Right kidney (tissue), 1 donor: ENCODE data around the gene PHC2.

Experiments used
- DNase-seq: peaks from one replicate; pipeline ENCODE4 v3.0.0-alpha.2; 2016

The PHC2 gene

DNA sequence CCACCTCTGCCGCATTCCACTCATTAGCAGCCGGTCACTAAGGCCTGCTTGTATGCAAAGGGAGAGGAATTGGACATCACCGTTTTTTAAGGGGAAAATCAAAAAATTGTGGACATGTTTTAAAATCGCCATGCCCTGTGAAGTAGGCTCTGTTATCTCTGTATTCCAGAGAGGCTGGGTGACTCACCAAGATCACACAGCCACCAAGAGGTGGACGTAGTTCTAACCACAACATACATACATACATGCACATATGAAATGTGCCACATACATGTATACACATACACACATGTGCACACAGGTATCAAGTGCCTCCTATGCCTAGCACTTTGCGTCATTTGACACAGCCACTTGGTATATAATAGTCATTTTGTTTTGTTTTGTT, 25.6 kb upstream of the PHC2 start:
- no peak for DNase-seq

DNA sequence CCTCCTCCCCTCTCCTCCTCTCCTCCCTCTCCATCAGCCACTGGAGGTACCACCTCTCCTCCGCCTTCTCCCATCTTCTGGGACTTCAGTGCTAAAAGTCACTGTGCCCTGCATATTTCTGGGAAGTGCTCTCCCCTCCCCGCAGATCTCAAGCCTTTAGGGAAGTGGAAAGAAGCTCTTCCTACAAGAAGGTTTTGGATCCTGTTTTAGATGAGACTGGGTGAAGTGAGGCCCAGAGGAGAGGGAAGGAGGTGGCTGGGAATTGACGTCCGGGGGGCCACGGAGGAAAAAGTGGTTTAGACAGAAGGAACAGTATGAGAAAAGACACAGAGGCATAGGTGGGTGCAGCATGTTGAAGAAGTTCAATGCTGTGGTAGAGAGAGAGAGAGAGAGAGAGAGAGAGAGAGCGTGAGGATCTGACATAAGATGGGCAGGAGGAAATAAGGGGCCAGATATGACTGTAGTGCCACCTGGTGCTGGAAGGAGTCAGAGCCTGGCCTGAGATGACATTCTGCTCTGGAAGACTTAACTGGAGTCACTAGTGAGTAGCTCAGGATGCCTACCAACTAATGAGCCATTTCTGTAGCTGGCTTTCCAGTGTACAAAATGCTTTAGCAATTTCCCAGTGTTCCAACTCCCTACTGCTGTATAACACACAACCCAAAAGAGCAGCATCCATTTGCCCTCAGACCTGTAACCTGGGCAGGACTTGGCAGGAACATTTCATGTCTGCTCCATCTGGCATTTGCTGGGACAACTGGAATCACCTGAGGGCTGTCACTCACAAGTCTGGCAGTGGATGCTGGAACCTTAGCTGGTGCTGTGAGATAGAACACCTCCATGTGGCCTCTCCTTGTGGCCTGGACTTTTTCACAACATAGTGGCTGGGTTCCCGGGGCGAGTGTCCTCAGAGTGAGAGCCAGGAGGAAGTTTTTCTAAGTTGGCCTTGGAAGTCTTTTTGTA, 24.9 kb upstream of the PHC2 start:
- DNase-seq: peak; percentile 62

DNA sequence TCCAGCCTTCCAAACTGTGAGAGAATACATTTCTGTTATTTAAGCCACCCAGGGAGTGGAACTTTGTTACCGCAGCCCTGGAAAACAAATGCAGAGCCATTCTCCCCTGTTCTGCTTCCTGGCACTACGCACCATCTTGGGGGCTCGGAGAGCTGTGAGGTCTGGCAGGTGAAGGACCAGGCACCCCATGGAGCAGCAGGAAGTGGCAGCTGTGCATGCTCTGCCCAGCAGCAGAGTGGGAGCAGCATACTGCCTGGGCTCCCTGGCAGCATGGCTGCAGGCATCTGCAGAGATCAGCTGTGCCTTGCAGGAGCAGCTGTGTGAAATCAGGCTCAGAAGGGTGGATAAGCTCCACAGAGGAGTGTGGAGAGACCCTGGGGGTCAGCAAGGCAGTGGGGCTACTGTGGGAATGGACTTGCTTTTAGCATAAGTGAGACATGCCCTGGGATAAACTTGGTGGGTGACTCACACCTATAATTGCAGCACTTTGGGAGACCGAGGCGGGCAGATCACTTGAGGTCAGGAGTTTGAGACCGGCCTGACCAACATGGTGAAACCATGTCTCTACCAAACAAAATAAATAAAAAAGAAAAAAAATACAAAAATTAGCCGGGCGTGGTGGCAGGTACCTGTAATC, 23.9 kb upstream of the PHC2 start:
- DNase-seq: no peak

DNA sequence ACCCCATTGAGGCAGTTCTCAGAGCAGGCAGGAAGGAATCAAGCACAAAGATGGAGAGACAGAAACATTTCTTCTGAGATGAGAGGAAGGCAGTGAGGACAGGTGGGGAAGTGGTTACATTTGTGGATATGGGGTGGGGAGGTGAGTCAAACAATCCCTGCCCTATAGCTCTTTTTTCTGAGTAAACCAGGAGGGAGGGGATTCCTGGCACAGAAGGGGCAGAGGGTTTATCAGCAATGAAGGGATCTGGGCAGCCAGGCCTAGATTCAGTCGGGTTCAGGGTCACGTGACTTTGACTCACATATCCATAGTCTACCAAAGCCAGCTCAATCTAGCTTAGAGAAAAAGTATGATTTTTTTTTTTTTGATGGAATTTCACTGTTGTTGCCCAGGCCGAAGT, 15.7 kb upstream of the PHC2 start:
- DNase-seq: no peak

DNA sequence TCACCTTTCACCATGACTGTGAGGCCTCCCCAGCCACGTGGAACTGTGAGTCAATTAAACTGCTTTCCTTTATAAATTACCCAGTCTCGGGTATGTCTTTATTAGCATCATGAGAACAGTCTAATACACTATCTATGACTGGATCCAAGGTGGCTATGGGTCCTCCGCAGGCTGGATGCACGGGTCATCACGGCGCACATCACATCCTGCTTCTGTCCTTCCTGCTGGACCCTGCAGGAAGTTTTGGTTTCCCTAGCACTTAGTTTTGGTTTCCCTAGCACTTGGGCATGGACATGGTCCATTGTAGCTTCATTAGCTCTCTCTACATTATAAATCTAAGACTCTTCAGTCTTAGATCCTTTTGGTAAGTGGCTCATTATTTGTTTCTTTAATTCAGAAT, 14.2 kb upstream of the PHC2 start:
- DNase-seq: no peak

DNA sequence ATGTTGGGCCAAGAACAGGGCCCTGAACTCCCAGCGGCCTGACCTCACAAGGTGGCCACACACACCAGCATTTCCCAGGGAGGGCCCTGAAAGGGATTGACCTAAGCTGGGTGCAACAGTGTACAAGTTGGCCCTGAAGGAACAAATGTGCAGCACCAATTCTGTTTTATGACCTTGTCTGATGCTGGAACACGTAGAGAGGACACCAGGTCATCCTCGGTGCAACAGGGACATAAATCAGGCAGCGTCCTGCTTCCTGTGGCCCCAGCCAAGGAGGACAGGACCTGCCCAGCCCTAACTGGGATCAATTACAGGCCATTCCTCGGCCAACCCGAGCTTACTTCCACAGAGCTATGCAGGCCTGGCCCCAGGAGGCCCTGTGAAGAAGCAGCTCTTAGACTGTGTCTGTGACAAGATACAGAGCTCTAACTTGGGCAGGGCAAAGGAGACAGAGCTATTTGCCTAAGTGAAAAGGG, 12.8 kb upstream of the PHC2 start:
- peak; percentile 43 for DNase-seq

DNA sequence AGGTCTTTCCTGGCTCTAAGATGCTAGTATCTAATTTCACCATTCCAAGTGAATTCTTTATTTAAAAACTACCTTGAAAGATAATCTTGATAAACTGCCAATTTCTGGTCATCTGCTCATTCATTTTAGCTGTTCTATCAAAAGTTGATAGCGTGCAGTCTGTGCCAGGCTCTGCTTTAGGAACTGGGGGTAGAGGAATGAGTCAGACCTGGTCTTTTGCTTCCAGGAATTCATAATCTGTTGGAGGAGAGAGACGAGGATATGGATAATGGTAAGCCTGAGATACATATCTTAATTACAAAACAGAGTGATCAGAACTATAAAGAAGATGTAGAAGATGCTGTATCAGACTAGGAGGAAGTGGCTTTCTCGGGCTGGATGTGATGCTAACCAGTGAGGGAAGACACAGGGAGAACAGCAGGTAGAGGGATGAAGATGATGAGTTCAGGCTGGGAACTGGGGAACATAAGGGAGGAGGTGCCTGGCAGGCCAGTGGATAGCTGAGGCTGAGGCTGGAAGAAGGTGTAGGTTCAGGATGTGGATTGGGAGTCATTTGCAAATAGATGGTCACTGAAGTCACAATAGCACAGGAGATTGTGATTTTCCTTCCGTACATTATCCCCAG, 12.3 kb upstream of the PHC2 start:
- DNase-seq: peak; percentile 31

DNA sequence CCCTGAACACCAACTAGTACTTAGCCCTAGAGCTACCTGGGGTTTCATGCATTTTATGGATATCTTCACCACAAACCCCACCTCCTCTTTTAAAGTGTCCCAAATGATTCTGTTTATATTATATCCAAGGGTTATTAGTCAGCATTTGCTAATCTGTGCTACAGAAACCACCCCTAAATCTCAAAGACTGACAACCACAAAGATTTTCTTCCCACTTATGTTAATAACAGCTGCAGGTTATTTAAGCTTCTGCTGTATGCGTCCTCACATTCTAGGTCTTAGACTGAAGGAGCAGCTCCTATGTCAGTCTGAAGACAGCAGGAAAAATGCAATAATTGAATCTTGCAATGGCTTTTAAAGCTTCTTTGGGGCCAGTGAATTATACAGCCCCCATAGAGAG, 11.2 kb upstream of the PHC2 start:
- no peak for DNase-seq

DNA sequence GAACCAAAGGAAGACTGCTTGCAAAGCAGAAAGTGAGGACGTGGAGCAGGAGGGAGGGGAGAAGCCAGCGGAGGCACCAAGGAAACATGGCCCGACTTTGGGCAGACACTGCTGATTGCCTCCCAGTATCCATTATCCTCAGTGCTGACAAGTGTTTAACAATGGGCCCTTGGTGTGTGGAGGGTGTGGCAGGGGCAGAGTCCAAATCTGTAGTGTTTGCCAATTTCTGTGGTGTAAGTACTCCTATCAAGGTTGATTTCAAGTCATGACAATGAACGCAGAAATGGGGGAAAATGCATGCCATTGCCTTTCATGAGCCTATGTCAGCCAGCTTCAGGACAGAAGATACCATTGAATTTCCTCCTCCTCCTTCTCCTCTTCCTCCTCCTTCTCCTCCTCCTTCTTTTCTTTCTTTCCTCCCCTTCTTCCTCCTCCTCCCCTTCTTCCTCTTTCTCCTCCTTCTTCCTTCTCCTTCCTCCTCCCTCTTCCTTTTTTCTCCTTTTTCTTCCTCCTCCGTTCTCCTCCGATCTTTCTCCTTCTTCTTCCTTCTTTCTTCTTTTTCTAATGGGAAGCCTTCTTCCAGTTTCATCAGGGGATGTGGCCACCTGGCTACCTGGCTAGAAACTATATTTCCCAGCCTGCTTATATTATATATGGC, 10.3 kb upstream of the PHC2 start:
- DNase-seq: no peak

DNA sequence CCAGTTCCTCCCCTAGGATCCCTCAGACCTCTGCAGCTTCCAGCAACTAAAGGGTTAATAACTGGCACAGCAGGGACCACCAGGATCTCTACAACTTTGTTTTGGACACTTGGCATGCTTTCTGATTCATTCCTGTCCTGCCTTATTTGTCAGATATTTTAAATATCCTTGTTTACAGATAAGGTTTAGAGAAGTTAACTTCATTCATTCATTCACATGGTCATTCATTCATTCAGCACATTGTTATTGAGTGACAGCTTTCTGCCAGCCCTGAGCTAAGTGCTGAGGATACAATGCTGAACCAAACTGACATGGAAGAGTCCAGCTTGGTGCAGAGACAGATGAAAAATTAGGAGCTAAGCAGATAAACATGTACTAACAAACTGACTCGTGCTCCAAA, 8.8 kb upstream of the PHC2 start:
- no peak for DNase-seq

DNA sequence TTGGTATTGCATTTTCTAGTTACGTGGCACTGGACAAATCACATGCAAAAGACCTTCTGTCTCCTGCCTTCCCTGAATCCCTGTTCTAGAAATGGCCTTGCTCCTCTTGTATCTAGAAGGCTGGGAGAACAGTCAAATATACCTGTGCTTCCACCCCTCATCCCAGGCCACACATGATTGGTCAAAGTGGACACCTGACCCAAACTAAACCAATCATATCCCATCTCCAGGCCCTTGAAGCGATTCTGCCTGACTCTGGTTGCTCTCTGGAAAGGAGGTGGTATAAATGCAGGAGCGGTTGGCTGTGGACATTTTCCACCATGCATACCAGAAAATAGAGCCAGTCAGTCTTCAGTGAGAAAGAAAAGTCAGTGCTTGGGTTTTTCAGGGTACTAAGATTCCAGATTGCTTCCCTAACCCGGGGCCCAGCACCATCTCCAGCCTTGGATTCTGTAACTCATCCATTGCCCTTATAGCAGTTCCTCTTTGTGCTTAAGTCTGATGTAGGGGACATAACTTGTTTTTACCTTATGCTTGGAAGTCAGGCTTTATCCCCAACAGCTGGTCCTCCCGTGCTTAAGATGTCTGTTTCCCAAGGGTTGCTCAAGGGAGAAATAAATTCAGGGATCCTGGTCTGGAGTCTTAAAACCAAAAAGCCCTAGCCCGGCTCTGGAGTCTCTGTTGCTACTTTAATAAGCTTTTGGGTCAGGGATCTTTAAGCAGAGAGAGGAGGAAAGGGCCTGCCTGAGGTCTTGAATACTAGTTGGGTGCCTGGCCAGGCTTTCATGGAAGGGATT, 7.7 kb upstream of the PHC2 start:
- DNase-seq: no peak

DNA sequence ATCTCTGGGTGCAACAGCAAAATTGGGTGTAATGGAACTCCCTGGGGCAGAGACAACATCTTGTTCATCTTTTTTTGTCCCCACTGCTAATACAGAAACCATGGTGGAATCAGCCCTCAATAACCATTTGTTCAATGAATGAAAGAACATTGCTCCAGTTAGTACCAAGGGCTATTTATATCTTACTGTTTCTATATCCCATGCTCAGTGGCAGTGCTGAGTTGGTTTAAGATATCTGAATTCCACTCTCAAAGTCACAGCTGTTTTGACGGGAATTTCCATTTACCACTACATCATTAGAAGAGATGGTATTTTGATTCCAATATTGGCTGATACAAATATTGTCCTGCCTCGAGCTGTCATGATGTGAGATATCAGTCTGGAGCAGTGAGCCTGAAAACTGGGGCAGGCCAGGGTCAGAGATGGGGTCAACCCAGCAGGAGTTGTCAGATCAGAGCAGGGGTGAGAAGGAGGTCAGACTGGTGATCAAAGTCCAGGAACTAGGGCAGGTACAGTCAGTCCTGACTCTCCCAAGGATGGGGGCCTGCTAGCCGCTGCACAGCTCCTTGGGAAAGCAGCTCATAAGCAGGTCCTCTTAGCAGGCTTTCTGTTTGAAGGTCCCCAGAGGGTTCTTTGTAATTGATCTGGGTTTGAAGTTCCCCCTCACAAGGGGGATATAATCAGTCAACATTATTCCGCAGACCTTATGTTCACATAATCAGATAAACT, 5.8 kb upstream of the PHC2 start:
- DNase-seq: no peak

DNA sequence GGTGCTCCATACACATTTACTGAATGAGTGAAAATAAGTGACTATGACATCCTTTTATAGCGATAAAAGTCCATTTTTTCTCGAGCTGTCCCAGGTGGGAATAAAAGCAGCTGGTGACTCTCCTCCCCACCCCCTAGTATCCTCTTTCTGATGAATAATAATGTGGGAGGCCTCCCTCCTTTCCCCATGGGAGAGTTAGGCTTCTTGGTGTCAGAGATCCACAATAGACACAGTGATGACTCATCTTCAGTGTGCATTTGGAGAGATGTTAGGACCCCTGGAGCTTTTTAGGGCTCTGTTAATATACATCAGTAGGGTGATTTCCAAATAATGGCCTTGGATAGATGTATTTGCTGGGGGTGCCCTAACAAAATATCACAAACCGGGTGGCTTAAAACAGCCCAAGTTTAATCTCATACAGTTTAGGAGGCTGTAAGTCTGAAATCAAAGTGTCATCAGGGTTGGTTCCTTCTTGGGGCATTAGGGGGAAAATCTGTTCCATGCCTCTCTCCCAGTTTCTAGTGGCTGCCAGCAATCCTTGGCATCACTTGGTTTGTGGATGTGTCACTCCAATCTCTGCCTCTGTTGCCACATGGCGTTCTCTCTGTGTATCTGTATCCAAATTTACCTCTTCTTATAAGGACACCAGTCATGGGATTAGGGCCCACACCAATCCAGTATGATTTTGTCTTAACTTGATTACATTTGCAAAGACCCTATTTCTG, 4.4 kb upstream of the PHC2 start:
- no peak for DNase-seq

DNA sequence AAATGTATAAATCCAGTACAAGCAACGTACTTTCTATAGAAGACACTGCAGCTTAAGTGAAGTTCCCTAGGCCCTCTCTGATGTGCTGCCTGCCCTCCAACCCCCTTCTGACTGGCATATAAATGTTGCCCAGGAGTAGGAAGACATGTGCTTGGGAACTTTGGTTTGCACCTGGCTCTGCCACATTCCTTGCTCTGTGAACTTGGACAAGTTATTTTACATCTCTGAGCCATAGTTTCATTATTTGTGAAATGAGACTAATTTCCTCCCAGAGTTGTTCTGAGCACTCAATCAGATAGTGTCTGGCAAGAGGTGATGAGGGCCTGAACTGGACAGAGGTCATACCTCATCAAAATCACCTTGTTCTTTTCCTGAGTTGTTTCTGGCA, 3.5 kb upstream of the PHC2 start:
- no peak for DNase-seq

DNA sequence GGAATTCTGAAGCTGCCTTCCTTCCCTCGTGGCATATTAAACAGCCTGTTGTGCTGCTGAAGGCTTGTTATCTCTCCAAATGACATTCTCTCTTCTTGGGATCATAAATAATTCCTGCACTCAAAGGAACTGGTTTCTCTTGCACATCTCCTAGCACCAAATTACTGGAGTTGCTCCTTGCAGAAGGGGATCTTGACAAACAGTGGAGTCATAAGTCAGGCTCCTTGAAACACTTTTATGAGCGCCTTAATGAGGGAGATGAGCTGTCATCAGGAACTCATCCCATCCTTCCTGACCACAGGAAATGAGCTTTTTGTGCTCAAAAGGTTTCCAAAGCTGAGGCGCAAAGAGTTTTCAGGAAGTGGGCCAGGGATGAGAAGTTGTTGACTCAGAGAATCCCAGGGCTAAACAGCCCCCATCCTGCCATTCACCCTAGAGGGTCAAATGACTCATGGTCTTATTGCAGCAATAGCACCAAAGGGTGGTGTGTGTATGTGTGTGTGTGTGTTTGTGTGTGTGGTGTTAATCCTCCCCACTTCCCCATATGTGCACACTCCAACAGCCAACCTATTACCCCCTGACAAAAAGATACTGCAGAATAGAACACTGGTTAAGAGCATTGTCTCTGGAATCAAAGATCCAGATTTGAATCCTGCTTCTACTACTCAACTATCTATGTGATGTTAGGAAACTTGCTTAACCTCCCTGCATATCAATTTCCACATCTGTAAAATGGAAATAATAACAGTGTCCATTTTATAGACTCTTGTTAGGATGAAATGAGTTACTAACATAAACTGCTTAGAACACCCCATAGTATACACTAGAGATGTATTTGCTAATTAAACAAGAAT, 2.8 kb upstream of the PHC2 start:
- DNase-seq: no peak

DNA sequence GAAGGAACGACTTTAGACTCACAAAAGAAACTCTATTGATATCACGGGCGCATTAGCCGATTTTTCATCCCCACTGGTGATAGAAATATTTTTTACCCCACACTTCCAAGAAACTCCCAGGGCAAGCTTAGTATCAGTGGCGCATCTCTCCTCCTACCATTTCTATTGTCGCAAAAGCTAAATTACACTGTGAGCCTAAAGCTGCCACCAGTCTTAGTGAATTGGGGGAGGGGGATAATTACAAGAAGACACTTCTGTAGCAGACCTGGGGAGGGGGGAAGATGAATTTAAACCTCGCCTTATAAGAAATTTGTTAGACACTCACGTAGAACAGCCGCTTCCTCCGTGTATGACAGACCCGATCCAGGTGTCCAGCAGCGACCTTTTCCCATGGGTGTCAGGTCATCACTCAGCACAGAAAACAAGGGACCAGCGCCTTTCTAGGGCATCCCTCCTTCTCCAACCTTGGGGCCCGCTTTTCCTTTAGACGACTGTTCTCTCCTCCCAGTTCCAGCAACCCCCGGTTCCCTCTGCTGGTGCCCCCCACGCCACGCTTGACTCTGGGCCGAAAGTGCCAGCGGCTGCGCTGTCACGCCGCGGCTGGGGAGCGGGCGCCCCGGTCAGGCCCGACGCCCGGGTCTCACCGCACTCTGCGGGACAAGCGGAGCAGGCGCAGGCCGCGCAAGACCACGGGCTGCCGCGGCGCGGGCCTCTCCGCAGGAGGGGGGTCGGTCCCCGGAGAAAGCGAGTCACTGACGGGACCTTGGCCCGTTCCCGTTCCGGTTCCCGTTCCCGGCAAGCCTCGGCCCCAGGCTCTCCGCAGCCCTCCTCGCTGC, 821 bp downstream of the PHC2 start:
- peak; percentile 81 for DNase-seq

DNA sequence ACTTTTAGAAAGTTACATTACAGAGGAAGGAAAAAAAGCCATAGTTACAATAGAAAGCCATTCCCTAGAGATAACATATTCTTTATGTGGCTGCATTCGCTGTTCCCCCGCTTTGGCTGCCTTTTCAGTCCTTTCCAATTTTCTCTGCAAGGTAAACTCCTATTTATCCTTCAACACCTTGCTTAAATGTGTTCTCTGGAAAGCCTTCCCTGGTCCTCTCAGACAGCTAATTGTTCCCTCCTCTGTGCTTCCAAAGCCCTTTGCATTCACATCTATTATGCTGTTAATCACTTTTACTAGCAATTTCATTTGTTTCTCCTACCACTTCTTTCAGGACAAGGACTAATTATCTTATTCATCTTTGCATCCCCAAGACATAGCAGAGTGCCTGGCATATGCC, 1.6 kb downstream of the PHC2 start:
- DNase-seq: no peak

DNA sequence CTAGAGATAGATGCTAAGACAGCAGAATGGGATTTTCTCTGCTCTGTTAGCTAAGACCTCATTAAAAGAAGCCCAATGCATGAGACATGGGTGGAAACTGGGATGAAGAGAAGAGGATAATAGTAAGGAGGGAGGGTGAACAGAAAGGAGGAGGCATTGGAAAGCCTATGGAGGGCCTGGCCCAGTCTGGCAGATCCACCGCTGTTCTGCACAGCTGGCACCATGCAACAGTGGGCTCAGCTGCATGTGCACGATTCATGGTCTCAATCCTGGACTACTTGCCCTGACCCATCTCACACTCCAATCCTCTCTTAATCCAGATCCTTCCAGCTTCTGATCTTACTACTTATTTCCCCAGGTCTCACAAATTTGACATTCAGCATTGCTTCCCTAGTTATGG, 2.2 kb downstream of the PHC2 start:
- DNase-seq: no peak

DNA sequence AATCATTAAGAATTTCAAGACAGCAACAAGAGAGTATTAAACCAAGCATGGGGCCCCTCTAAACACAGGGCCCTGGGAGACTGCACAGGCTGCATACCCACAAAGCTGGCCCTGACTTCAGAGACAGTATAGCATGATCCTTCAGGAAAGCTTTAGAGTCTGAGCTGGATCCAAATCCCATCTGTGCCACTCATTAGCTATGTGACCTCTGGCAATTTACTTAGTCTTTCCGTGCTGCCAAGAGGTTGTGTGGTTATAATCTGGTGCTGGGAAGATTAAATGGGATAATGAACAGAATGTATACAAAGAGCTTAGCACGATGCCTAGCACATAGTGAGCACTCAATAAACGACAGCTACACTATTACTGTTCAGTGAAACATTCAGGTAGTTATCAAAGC, 4.0 kb downstream of the PHC2 start:
- DNase-seq: no peak
